GM18505 (cell line): ENCODE data around the gene RNASEH2B.

ENCODE experiments used
- ATAC-seq: cut with Tn5 transposase; IDR thresholded peaks from one replicate; pipeline ENCODE4 v1.9.1; 2021; ENCODE audit not compliant: unreplicated experiment
- POLR2A ChIP-seq: IDR thresholded peaks from 4 replicates; pipeline ENCODE4 v1.6.1; 2011; ENCODE audit warnings: borderline replicate concordance; ENCODE audit not compliant: insufficient read depth, insufficient read length; ENCODE audit errors: extremely low read depth

The RNASEH2B gene

DNA sequence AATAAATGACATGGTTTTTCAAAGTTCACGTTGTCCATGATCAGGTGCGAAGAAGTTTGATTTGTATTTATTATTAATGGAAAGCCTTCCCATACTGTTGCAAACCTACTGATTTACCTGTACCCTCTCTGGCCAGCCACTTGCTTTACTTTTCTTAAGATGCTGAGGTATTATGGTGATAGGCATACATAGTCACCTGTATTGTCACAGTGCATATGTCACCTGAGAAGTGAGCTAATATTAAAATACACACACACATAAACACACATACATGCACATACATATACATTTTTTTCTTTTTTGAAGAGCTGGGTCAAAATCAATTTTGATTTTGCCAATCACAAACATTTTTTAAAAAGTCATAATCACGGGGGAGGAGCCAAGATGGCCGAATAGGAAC, 72.1 kb downstream of the RNASEH2B start:
- ATAC-seq: no peak
- TF ChIP-seq POLR2A: no peak

DNA sequence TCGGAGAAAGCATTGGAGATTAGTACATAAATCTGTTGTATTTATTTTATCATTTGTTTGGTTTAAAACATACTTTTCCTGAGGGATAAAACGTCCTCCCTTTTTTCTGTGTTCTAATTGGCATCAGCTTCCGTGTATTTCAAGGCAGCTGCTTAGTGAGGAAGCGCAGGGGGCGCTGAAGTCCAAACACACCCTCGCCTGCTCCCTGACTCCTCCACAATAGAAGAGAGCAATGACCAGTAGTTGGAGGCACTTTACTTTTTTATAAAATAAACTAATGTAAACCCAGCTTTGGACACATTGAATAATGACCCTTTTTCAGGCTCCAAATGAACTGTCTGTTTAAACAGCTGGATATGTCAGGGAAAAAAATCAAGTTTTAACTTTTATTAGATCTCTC, 79.9 kb downstream of the RNASEH2B start:
- TF ChIP-seq POLR2A: no peak
- no peak for ATAC-seq

DNA sequence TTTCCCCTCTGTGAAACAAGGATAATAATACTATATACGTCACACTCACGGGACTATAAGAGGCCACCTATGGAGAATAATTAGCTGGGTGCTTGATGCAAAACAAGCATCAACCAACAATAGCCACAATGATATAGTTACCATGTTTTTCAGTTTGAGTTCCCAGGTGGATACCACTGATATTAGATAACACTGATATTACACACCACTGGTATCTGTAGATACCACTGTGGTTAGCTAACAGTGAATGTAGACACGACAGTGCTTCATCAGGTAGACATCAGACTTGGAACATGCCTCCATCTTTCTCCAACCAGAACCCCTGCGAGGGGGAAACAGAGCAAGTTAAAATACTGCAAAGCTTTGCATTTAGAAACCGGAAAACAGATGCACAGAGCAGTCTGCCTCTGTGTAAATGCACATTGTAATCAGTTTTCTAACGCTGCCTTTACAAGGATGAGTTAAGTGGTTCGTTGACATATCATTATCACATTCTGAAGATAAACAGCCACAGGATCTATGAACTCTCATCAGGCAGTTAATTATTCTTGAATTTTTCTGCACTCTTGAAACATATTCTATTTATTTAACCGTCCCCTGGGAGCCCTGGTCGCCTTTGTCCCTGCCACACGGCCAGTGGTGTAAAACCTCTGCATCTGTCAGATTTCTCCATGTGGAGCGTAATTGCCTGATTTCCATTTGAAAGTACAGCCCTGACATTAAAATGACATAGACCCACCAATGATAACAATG, 80.7 kb downstream of the RNASEH2B start:
- no peak for ATAC-seq
- TF ChIP-seq POLR2A: no peak

- TF ChIP-seq POLR2A: no peak
- no peak for ATAC-seq
These were observed 81.4 kb downstream of the RNASEH2B start for GRCh38 chr13:50990818-50991506.

DNA sequence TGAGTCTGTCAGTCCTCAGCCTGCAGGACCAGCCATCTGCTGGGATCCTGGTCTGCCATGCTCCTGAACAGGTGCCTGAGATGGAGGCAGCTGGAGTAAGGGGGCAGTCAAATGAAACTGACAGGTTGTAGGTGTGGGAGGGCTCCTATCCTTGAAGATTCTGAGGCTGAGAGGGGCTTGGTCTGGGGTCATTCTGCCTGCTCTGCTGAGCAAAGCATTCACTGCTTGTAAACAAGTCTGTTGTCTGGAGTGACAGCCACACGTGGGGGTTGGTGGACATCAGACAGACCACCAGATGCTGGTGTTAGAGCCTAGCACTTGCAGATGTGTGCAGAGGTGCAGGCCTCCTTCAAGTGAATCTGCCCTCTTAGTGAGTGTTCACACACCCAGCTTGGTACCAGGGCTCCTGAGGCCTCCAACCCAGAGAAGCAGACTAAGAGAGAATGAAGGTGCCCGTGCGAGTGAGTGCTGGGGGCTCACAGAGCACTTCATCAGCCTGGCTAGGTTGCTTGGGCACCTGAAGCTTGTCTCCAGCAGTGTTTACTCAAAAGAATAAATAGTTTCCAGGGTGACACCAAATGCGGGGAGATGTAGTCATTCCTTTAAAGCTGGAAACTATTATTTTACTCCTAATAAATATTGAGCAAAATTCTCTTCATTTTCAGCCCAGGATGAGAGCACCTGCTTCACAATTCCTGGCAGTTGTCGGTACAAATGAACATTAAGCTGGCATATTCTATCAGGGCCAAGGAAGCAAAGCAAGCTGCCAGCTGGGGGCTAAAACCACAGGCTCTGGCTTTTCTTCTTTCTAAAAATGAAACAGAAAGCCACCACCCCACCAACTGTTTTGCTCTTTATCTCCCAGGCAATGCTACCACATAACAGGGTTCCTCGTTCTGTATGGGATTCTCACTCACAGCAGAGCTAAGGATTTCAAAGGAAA, 82.3 kb downstream of the RNASEH2B start:
- peak; percentile 67 for ATAC-seq
- no peak for TF ChIP-seq POLR2A

GRCh38 chr13:50993371-50993770, 83.8 kb downstream of the RNASEH2B start:
- ATAC-seq: no peak
- TF ChIP-seq POLR2A: no peak

DNA sequence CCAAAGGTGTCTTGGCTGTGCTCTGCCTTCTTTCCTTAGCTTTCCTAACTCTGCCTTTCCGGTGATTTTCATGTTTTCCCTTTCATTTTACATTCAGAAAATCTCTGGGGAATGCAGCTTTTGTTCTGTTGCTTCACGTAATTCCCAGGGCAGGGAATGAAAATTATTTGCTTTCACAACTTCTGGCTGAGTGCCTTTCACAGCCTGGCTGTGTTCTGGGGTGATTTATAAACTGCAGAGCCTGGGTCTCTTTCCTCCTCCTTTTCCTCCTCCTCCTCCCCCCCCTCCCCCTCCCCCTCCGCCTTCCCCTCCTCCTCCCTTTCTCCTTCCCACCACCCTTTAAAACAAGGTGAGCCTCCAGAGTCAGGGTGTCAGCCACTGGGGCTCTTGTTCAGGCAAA, 84.3 kb downstream of the RNASEH2B start:
- ATAC-seq: no peak
- no peak for TF ChIP-seq POLR2A

- TF ChIP-seq POLR2A: no peak
- ATAC-seq: no peak
These were observed 85.1 kb downstream of the RNASEH2B start for GRCh38 chr13:50994651-50995050.

- no peak for ATAC-seq
- no peak for TF ChIP-seq POLR2A
These were observed 86.3 kb downstream of the RNASEH2B start for GRCh38 chr13:50995854-50996253.

- no peak for TF ChIP-seq POLR2A
- ATAC-seq: no peak
These were observed 88.7 kb downstream of the RNASEH2B start for GRCh38 chr13:50998326-50998725.

- no peak for ATAC-seq
- no peak for TF ChIP-seq POLR2A
These were observed 90.0 kb downstream of the RNASEH2B start for GRCh38 chr13:50999641-51000040.

DNA sequence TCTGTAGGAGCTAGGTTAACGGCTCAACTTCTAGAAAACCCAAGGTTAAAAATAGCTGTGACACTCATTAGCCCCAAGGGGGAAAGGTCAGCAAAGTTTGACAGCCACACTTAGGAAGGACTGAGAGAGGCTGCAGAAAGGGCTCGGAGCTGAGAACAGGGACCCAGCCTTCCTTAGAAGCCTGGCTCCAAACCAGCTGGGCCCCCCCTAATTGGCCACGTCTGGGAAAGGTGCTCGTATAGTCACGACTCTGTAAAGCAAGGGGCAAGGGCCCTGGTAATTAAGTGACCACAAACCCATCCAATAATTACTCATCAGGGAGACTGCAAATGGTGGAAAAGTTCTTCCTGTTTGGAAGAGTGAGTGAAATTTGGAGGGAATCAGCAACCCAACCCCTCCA, 90.5 kb downstream of the RNASEH2B start:
- no peak for ATAC-seq
- no peak for TF ChIP-seq POLR2A

DNA sequence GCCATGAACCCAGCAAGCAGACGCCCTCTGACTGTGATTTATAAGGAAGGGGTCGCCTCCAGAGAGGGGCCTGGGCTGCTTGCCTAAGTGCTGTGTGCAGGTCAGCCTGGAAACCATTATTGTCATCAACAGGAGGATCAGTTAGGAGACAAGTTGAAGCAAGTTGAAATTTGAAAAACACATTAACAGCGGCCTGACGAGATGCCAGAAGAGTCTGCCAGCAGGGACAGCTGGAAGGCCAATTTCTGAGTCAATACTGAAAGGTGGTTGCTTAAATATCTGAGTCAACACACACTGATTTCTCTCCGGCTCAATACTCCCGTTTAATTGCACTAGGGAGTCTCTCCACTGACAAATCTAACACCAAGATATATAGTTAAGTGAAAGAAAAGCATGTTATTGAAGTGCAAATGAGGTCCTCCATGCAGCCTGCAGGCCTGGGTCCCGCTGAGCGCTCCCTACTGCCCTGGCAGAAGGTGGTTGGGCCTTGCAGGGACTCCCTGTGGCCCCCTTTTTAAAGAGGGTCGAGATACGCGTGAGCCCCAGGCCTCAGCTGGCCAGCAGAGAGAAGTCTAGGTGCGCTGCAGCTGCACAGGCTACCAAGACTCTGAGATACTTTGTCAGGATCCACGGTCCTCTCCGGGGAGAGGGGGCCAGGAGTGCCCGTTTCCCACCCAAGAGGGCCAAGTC, 91.1 kb downstream of the RNASEH2B start:
- ATAC-seq: no peak
- TF ChIP-seq POLR2A: no peak
